Neural cell (in vitro differentiated cells): ENCODE data around the gene PEAK1.

ENCODE experiments used
- TAF1 ChIP-seq: IDR thresholded peaks from 2 replicates; pipeline ENCODE4 v1.6.1; 2012; ENCODE audit warnings: low read depth
- TF ChIP-seq, protein P1 (sequence below): fragments of 450-650 bp; IDR thresholded peaks from 2 replicates; pipeline ENCODE4 v1.5.1; 2014; ENCODE audit warnings: antibody characterized with exemption, mild to moderate bottlenecking, moderate library complexity; ENCODE audit not compliant: poor library complexity, severe bottlenecking

GRCh38 chr15:77097248-77097721 is 322.6 kb downstream of the PEAK1 start:
- TF ChIP-seq, protein P1, sequence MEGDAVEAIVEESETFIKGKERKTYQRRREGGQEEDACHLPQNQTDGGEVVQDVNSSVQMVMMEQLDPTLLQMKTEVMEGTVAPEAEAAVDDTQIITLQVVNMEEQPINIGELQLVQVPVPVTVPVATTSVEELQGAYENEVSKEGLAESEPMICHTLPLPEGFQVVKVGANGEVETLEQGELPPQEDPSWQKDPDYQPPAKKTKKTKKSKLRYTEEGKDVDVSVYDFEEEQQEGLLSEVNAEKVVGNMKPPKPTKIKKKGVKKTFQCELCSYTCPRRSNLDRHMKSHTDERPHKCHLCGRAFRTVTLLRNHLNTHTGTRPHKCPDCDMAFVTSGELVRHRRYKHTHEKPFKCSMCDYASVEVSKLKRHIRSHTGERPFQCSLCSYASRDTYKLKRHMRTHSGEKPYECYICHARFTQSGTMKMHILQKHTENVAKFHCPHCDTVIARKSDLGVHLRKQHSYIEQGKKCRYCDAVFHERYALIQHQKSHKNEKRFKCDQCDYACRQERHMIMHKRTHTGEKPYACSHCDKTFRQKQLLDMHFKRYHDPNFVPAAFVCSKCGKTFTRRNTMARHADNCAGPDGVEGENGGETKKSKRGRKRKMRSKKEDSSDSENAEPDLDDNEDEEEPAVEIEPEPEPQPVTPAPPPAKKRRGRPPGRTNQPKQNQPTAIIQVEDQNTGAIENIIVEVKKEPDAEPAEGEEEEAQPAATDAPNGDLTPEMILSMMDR, result no peak
- TF ChIP-seq TAF1, result no peak
